ENCODE measurements around the gene PIK3R2.
"Not testable (repeated sequence)": the region's sequence is repeated elsewhere in the genome, so short reads cannot be mapped to it uniquely, and the experiment has no call there.

- TF ChIP-seq, protein P1, sequence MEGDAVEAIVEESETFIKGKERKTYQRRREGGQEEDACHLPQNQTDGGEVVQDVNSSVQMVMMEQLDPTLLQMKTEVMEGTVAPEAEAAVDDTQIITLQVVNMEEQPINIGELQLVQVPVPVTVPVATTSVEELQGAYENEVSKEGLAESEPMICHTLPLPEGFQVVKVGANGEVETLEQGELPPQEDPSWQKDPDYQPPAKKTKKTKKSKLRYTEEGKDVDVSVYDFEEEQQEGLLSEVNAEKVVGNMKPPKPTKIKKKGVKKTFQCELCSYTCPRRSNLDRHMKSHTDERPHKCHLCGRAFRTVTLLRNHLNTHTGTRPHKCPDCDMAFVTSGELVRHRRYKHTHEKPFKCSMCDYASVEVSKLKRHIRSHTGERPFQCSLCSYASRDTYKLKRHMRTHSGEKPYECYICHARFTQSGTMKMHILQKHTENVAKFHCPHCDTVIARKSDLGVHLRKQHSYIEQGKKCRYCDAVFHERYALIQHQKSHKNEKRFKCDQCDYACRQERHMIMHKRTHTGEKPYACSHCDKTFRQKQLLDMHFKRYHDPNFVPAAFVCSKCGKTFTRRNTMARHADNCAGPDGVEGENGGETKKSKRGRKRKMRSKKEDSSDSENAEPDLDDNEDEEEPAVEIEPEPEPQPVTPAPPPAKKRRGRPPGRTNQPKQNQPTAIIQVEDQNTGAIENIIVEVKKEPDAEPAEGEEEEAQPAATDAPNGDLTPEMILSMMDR (optimal IDR thresholded peaks at IDR 0.05 in 1 of 3, IDR thresholded peaks at IDR 0.05 in 1 of 3, conservative IDR thresholded peaks at IDR 0.05 in 1 of 3; ENCODE audit: extremely low read depth in 1 of 3, insufficient read depth in 2 of 3, low read length in 3 of 3), result not testable (repeated sequence)
- TF ChIP-seq EZH2 (IDR thresholded peaks at IDR 0.05; ENCODE audit: low read length), result not testable (repeated sequence)
Measured at GRCh38 chr19:18159059-18159616, 6.2 kb downstream of the PIK3R2 start.

Measured in keratinocyte (primary cell).